NOMO-1 treated with dmso at 0.1 percent for 144 hours (cell line): ENCODE data around the gene SRMS.
"Not testable (repeated sequence)": the region's sequence is repeated elsewhere in the genome, so short reads cannot be mapped to it uniquely, and the experiment has no call there.

ENCODE experiments used
- DNase-seq: peaks from one replicate; lab custom pipeline; 2025; ENCODE audit not compliant: unreplicated experiment; lab: John Stamatoyannopoulos, UW

SRMS gene

GRCh38 chr20:63525185-63525584, 22.4 kb downstream of the SRMS start:
- DNase-seq, result no peak

GRCh38 chr20:63522981-63523611, 24.5 kb downstream of the SRMS start:
- no peak for DNase-seq

GRCh38 chr20:63522091-63522868, 25.3 kb downstream of the SRMS start:
- DNase-seq, result no peak

- DNase-seq, result no peak
These were observed 25.9 kb downstream of the SRMS start for GRCh38 chr20:63521602-63522001.

GRCh38 chr20:63520934-63521601, 26.5 kb downstream of the SRMS start:
- peak; percentile 49 for DNase-seq

DNA sequence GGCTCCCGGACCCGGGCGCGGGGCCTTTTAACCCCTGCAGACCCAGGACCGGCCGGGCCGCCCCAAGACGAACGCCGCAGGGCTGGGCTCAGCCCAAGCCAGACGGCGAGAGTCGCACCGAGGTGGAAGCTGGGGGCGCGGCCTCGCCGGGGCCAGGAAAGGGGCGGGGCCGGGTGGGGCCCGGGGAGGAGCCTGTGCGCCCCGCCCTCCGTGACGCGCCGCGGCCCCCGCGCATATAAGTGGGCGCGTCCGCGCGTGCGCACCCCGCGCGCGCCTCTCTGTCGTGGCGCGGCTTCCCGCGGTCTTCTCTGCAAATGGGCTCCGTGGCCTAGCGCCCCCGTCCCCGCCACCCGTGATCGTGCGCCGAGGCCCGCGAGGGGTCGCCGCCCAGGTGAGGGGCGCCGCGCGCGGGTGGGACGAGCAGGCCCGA, 27.0 kb downstream of the SRMS start, which contains the start of gene PPDPF:
TSS of gene PPDPF (plus strand) at position 262 of the 430 bp plus-strand sequence. CDS start 544 bp downstream, outside the sequence.
- peak; percentile 48 for DNase-seq

- no peak for DNase-seq
These were observed 27.7 kb downstream of the SRMS start for GRCh38 chr20:63519668-63520503.

- DNase-seq, result no peak
These were observed 28.4 kb downstream of the SRMS start for GRCh38 chr20:63518946-63519667.

DNA sequence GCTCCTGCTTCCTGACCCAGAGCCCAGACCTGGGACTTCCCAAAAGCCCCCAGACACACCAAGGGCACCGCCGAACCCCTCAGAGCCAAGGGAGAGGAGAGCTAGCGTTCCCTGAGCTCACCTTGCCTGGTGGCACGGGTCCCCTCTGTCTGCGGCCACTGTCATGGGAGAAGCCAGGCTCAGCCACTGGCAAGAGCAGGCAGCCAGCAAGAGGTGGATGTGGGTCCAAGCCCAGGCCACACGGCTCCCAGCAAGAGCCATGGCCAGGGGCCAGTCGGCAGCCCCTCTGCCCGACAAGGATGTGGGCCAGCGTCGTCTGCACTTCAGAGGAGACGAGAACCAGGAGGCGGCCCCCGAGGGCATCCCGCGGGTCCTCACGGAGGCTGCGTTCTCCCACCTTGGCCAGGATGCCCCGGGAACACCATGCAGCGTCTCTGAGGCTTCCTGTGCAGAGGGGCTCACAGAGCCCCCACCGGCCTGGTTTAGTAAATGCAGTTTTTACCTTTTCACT, 29.1 kb downstream of the SRMS start:
- no peak for DNase-seq

- no peak for DNase-seq
These were observed 29.9 kb downstream of the SRMS start for GRCh38 chr20:63517376-63518309.

DNA sequence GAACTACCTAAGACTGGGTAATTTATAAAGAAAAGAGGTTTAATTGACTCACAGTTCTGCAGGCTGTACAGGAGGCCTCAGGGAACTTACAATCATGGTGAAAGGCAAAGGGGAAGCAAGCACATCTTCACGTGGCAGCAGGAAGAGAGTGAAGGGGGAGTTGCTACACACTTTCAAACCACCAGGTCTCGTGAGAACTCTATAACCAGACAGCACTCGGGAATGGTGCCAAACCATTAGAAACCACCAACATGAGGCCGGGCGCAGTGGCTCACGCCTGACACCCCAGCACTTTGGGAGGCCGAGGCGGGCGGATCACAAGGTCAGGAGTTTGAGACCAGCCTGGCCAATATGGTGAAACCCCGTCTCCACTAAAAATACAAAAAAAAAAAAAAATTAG, 33.0 kb downstream of the SRMS start:
- DNase-seq, result not testable (repeated sequence)

- no peak for DNase-seq
These were observed 34.3 kb downstream of the SRMS start for GRCh38 chr20:63513207-63513606.

DNA sequence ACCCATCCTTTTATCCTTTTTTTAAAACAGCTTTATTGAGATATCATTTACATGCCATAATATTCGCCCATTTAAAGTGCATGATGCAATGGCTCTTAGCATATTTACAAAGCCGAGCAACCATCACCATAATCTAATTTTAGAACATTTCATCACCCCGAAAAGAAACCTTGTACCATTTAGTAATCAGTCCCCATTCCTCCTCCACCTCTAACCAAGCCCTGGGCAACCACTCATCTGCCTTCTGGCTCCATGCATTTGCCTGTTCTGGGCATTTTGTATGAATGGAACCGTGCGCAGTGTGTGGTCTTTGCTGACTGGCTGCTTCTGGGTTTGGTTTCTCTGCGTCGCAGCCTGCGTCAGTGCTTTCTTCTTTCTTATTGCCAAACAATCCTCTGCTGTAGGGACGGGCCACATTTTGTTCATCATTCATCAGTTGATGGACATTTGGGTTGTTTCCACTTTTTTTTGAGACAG, 38.4 kb downstream of the SRMS start:
- DNase-seq, result peak; percentile 35

- DNase-seq, result no peak
These were observed 39.3 kb downstream of the SRMS start for GRCh38 chr20:63508072-63508768.

GRCh38 chr20:63507083-63507743, 40.3 kb downstream of the SRMS start:
- DNase-seq, result no peak

DNA sequence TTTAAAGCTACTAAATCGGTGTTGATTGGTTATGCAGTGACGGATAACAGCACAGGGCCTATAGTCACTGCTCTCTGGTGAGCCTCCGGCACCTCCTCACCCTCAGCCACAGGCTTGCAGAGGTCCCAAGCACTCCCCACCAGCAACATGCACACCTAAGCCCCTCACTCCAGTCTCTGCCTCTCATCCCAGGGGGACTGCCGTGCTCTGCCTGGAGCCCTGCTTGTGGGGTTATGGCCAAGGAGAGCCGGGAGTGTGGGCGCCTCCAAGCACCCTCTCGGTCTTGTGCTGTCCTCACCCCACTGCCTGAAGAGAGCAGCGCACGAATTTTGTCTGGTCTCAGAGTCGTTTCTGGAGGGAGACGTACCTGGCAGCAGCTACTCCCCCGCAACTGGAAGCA, 41.8 kb downstream of the SRMS start:
- DNase-seq, result no peak

- DNase-seq, result no peak
These were observed 42.3 kb downstream of the SRMS start for GRCh38 chr20:63505281-63505680.

DNA sequence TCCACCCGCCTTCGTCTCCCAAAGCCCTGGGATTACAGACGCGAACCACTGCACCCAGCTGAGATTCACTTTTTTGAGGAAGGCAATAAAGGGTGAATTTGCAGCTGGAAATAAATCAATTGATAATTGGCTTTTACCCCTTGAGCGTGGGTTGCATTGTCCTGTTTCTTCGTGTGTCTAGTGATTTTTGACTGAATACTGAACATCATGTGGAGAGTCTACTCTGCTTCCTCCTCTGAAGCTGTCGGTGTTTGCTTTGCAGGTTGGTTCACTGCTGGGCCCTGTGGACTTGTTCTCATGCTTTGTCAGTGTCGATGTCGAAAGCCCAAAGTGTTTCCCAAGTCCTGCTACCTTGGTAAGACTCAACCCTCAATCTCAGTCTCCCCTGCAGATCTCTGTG, 42.9 kb downstream of the SRMS start:
- DNase-seq, result no peak
